ENCODE measurements around the gene TNFAIP2. TPM values are rescaled to one million over a fixed set of nuclear protein-coding genes. Genes with fewer than 3 reads are reported as not detected.

Gene TNFAIP2
- total and polyA plus RNA-seq, 8 donors, result 28.4 to 237 (median 34.7) TPM

- intact Hi-C loops (cut with DNase I), result no loop called here
- Histone ChIP-seq H3K4me3 (no peak overlapping the region), H3K4me1 (peaks cover 3 to 11% of the 10 kb centered on the region in 2 donors), H3K9me3 (no peaks in the 10 kb centered on the region), H3K36me3 (no peaks in the 10 kb centered on the region), H3K27ac (no peak overlapping the region), H3K27me3 (peaks cover 18 to 74% of the 10 kb centered on the region in 2 donors)
- ATAC-seq (no peak), DNase-seq (peak in 1 of 4 donors; percentile 65)
- no peak for TF ChIP-seq CTCF (IDR thresholded peaks at IDR 0.05)
These were observed 36.4 kb upstream of the TNFAIP2 start for GRCh38 chr14:103086771-103087342.

GRCh38 chr14:103087343-103087835, 35.9 kb upstream of the TNFAIP2 start:
- no peak for TF ChIP-seq CTCF (IDR thresholded peaks at IDR 0.05)
- Histone ChIP-seq H3K27ac (no peak overlapping the region), H3K4me3 (no peak overlapping the region), H3K4me1 (peaks cover 3 to 12% of the 10 kb centered on the region in 2 donors), H3K27me3 (peaks cover 18 to 69% of the 10 kb centered on the region in 2 donors), H3K9me3 (no peaks in the 10 kb centered on the region), H3K36me3 (no peaks in the 10 kb centered on the region)
- no peak for ATAC-seq
- peak in 1 of 4 donors; percentile 57 for DNase-seq
- intact Hi-C loops (cut with DNase I), result no loop called here

GRCh38 chr14:103088921-103089320, 34.3 kb upstream of the TNFAIP2 start:
- H3K4me3 ChIP-seq, result no peak overlapping the region
- DNase-seq (peak in 1 of 4 donors; percentile 67), ATAC-seq (no peak)
- no peak for TF ChIP-seq CTCF (IDR thresholded peaks at IDR 0.05)
- H3K9me3 ChIP-seq, result no peaks in the 10 kb centered on the region
- H3K36me3 ChIP-seq, result no peaks in the 10 kb centered on the region
- peaks cover 3 to 12% of the 10 kb centered on the region in 2 donors for H3K4me1 ChIP-seq
- intact Hi-C loops (cut with DNase I), result no loop called here
- H3K27me3 ChIP-seq, result peaks cover 16 to 55% of the 10 kb centered on the region in 2 donors
- H3K27ac ChIP-seq, result no peak overlapping the region

GRCh38 chr14:103089386-103090335, 33.6 kb upstream of the TNFAIP2 start:
- Histone ChIP-seq H3K9me3 (no peaks in the 10 kb centered on the region), H3K27ac (no peak overlapping the region), H3K36me3 (no peaks in the 10 kb centered on the region), H3K27me3 (peaks cover 9 to 48% of the 10 kb centered on the region in 2 donors), H3K4me1 (peaks cover 3 to 12% of the 10 kb centered on the region in 2 donors), H3K4me3 (no peak overlapping the region)
- intact Hi-C loops (cut with DNase I), result no loop called here
- ATAC-seq, result no peak
- peak in 1 of 4 donors; percentile 67 for DNase-seq
- no peak for TF ChIP-seq CTCF (IDR thresholded peaks at IDR 0.05)

Data from left lung (tissue), 10 donors.